Activated T-helper 17 cell treated with anti-CD3 and anti-CD28 coated beads, Interleukin-2, amount 50 U/mL, for 72 hours (primary cell): ENCODE data around the gene IL21. TPM values are rescaled to one million over a fixed set of nuclear protein-coding genes. Genes with fewer than 3 reads are reported as not detected.

ENCODE experiments used
- ATAC-seq: fragments of 150-1000 bp; cut with Tn5 transposase; replicated peaks from 2 replicates; pipeline ENCODE4 v1.10.0; 2021; ENCODE audit warnings: mild to moderate bottlenecking, moderate library complexity
- H3K27ac Mint-ChIP-seq: one replicate; pipeline ENCODE4 v1.8.0; 2022; ENCODE audit warnings: mixed read lengths
- H3K27me3 Mint-ChIP-seq: one replicate; pipeline ENCODE4 v1.8.0; 2022; ENCODE audit warnings: mixed read lengths
- H3K36me3 Mint-ChIP-seq: one replicate; pipeline ENCODE4 v1.8.0; 2022; ENCODE audit warnings: low read depth, mild to moderate bottlenecking, mixed read lengths
- H3K4me1 Mint-ChIP-seq: one replicate; pipeline ENCODE4 v1.8.0; 2022; ENCODE audit warnings: mixed read lengths
- H3K4me3 Mint-ChIP-seq: one replicate; pipeline ENCODE4 v1.8.0; 2022; ENCODE audit warnings: mild to moderate bottlenecking, mixed read lengths
- H3K9me3 Mint-ChIP-seq: one replicate; pipeline ENCODE4 v1.8.0; 2022; ENCODE audit warnings: mixed read lengths
- total RNA-seq, 2 donors: library from RNA; stranded (reverse); gene quantifications; one replicate each; pipeline ENCODE4 v1.2.3, GENCODE V29; 2022

Gene IL21
- total RNA-seq, 2 donors from 2014 or later, result 5.0 to 17.1 TPM

GRCh38 chr4:122617597-122618593 is 3.0 kb downstream of the IL21 start:
- peak overlapping the region; percentile 41 for H3K27ac Mint-ChIP-seq
- peak overlapping the region; percentile 90 for H3K4me3 Mint-ChIP-seq
- no peaks in the 10 kb centered on the region for H3K27me3 Mint-ChIP-seq
- peaks cover 81% of the 10 kb centered on the region for H3K36me3 Mint-ChIP-seq
- ATAC-seq, result no peak
- peaks cover 29% of the 10 kb centered on the region for H3K4me1 Mint-ChIP-seq
- no peaks in the 10 kb centered on the region for H3K9me3 Mint-ChIP-seq

DNA sequence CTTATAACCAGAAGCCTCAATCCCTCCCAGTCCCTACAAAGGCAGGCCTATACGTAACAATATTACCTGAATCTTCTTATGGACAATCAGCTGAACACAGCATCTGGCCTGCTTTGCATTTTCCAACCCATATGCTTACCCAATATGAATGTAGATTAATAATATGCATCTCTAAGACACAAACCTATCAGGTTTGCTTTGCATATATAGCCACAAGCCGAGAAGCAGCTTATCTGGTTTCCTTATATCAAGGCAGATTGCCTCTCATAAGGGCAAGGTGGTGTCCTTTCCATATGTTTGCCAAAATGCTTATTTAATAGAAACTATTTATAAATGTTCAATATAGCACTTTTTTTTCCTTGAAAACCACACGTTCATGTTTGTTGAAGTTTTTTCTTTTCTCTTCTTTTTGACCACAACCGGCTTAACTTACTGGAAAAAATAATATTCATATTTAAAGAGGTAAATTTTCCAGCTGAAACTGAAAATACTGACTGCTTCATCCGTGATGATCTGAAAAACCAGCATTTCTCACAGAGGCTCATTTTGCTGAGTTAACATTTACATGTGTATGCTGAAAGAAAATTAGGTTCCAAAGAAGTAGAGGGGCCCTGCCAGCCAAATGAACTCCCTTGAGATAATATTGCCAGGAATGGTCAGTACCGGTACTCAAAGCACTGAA is 3.8 kb downstream of the IL21 start:
- Mint-ChIP-seq H3K9me3 (no peaks in the 10 kb centered on the region), H3K36me3 (peaks cover 79% of the 10 kb centered on the region), H3K4me1 (peaks cover 23% of the 10 kb centered on the region), H3K27me3 (no peaks in the 10 kb centered on the region), H3K4me3 (peak overlapping the region; percentile 90), H3K27ac (peak overlapping the region; percentile 41)
- peak; percentile 27 for ATAC-seq

GRCh38 chr4:122614621-122615020 is 6.2 kb downstream of the IL21 start:
- no peaks in the 10 kb centered on the region for H3K9me3 Mint-ChIP-seq

GRCh38 chr4:122612540-122612939 is 8.3 kb downstream of the IL21 start:
- H3K27me3 Mint-ChIP-seq, result no peaks in the 10 kb centered on the region
- no peak overlapping the region for H3K27ac Mint-ChIP-seq
- peaks cover 54% of the 10 kb centered on the region for H3K36me3 Mint-ChIP-seq
- no peaks in the 10 kb centered on the region for H3K9me3 Mint-ChIP-seq
- H3K4me1 Mint-ChIP-seq, result peaks cover 13% of the 10 kb centered on the region
- ATAC-seq, result no peak
- H3K4me3 Mint-ChIP-seq, result no peak overlapping the region

More at GRCh38 chr4:122614621-122615020, 6.2 kb downstream of the IL21 start:
- Mint-ChIP-seq H3K4me1 (peaks cover 17% of the 10 kb centered on the region), H3K27ac (no peak overlapping the region), H3K4me3 (no peak overlapping the region), H3K27me3 (no peaks in the 10 kb centered on the region), H3K36me3 (peaks cover 68% of the 10 kb centered on the region)
- ATAC-seq, result no peak

DNA sequence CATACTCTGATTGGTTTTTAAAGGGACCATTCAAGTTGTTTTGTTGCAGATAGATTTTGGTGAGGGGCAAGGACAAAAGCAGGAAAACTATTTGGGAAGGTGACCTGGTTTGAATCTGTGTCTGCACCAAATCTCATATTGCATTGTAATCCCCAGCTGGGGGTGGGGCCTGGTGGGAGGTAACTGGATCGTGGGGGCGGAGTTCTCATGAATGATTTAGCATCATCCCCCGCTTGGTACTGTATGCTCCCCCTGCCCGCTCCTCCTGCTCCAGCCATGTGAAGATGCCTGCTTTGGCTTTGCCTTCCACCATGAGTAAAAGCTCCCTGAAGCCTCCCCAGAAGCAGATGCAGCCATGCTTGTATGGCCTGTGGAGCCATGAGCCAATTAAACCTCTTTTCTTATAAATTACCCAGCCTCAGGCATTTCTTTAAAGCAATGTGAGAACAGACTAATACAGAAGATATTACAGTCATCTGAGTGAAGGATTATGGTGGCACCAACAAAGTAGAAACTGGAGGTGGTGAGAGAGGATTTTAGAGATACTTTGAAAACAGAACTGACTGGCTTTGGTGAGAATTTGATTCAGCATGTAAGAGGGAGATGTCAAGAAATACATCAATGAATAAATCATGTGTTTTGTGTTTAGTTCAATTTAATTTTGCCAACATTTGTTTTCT is 14.4 kb downstream of the IL21 start:
- Mint-ChIP-seq H3K36me3 (peaks cover 6% of the 10 kb centered on the region), H3K9me3 (no peaks in the 10 kb centered on the region), H3K4me3 (no peak overlapping the region), H3K27ac (no peak overlapping the region), H3K27me3 (peaks cover 2% of the 10 kb centered on the region), H3K4me1 (no peaks in the 10 kb centered on the region)
- ATAC-seq, result peak; percentile 28

DNA sequence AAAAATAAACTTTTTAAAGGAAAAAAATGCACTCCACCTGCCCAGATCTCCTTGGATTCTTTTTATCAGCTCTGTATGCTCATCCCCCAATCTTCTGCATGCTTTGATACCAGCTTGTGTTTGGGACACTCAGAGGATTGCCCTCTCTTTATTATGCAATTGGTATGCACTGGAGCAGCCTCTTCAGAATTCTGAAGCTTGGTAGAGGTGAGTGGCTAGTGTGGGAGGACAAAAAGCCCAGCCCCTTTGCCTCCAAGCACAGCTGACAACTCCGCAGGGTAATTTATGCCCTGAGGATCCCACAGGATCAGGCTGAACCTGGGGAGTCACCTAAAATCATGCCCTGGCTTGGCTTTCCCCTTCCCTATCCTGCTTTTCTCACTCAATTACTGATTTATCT is 16.7 kb downstream of the IL21 start:
- ATAC-seq, result no peak
- H3K4me3 Mint-ChIP-seq, result no peak overlapping the region
- no peak overlapping the region for H3K27ac Mint-ChIP-seq
- H3K4me1 Mint-ChIP-seq, result no peaks in the 10 kb centered on the region
- peaks cover 9% of the 10 kb centered on the region for H3K27me3 Mint-ChIP-seq
- no peaks in the 10 kb centered on the region for H3K9me3 Mint-ChIP-seq
- H3K36me3 Mint-ChIP-seq, result no peaks in the 10 kb centered on the region

DNA sequence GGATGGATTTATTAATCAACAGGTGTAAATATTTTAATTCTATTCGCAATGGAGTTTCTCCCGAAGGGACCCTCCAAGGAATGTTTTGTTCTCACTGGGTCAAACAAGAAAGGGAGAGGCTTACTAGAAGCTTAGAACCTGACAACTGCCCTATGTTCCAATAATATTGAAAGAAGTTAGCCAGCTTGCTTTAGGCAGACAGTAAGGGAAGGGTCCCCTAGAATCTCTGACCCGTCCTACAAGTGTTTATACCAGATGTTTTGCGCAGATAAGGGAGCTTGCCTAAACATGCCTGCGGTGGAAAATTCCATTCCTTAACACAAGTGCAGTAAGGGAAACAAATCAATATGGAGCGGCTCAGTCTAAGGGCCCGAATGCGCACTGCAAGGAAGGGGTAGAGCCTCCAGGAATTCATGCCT is 17.7 kb downstream of the IL21 start:
- no peak for ATAC-seq
- Mint-ChIP-seq H3K36me3 (no peaks in the 10 kb centered on the region), H3K27ac (no peak overlapping the region), H3K9me3 (no peaks in the 10 kb centered on the region), H3K4me3 (peak overlapping the region; percentile 24), H3K4me1 (no peaks in the 10 kb centered on the region), H3K27me3 (peaks cover 9% of the 10 kb centered on the region)

GRCh38 chr4:122602277-122603142 is 18.4 kb downstream of the IL21 start:
- Mint-ChIP-seq H3K27ac (no peak overlapping the region), H3K9me3 (no peaks in the 10 kb centered on the region), H3K27me3 (peaks cover 9% of the 10 kb centered on the region), H3K4me1 (no peaks in the 10 kb centered on the region), H3K36me3 (no peaks in the 10 kb centered on the region), H3K4me3 (peak overlapping the region; percentile 24)
- ATAC-seq, result peak; percentile 91

GRCh38 chr4:122591196-122591595 is 29.7 kb downstream of the IL21 start:
- Mint-ChIP-seq H3K36me3 (no peaks in the 10 kb centered on the region), H3K27me3 (no peaks in the 10 kb centered on the region), H3K4me1 (no peaks in the 10 kb centered on the region), H3K4me3 (no peak overlapping the region), H3K27ac (no peak overlapping the region), H3K9me3 (no peaks in the 10 kb centered on the region)
- no peak for ATAC-seq

DNA sequence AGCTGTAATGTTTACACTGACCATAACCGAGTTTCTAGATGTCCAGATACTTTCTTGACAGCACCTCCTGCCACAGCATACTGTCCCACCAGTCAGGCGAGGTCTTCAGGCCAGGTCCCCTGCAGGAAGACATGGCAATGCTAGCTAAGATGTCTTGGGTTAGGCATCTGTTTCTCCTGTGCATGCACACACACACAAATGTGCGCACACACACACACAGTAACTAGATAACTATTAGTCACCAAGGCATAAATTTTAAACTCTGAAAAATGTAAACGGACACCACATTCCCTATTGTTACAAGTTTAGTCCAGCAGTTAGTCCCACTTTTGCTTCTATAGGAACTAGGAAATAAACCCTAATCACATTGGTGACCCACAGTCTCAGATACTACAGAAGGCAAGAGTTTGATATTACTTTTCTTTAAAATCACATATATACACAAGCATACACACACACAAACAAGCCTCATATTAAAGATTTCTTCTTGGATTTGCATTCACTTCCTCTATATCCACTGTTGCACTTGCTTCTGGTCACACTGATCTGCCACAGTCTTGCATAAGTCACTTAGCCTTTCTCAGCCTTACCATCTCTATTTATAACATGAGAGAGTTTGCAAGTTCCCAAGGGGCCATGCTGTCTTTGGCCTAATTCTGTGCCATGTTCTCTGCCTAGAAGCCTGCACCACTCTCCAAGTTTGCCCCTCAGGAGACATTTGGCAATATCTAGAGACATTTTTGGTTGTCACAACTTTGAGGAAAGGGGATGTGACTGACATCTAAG is 32.2 kb downstream of the IL21 start:
- no peaks in the 10 kb centered on the region for H3K36me3 Mint-ChIP-seq
- H3K27ac Mint-ChIP-seq, result no peak overlapping the region
- H3K27me3 Mint-ChIP-seq, result no peaks in the 10 kb centered on the region
- ATAC-seq, result no peak
- H3K4me1 Mint-ChIP-seq, result peaks cover 16% of the 10 kb centered on the region
- no peak overlapping the region for H3K4me3 Mint-ChIP-seq
- H3K9me3 Mint-ChIP-seq, result no peaks in the 10 kb centered on the region

DNA sequence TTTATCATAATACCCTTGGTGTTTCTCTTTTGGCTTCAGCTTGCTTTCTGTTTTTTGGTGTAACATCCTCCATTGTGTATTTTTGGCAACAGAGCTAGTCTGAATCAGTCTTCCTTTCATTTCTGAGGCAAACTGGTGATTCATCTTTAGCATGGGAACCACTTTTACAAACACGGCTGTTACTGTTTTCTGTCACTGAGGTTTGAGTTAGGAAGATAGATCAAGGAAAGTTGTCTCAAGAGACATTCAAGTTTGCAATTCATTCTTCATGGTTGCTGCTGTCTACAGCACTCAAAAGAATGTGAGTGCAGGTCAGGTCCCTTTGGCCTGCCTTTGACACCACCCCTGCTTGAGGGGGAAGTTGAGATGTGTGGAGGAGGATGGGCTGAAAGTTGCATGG is 36.3 kb downstream of the IL21 start:
- peak overlapping the region; percentile 92 for H3K27ac Mint-ChIP-seq
- H3K36me3 Mint-ChIP-seq, result no peaks in the 10 kb centered on the region
- peak; percentile 95 for ATAC-seq
- peak overlapping the region; percentile 82 for H3K4me3 Mint-ChIP-seq
- H3K27me3 Mint-ChIP-seq, result no peaks in the 10 kb centered on the region
- H3K4me1 Mint-ChIP-seq, result peaks cover 31% of the 10 kb centered on the region
- no peaks in the 10 kb centered on the region for H3K9me3 Mint-ChIP-seq

- Mint-ChIP-seq H3K4me1 (peaks cover 31% of the 10 kb centered on the region), H3K36me3 (no peaks in the 10 kb centered on the region), H3K9me3 (no peaks in the 10 kb centered on the region), H3K27ac (peak overlapping the region; percentile 92), H3K4me3 (peak overlapping the region; percentile 82), H3K27me3 (no peaks in the 10 kb centered on the region)
- peak; percentile 6 for ATAC-seq
Measured at GRCh38 chr4:122583906-122584305, 37.0 kb downstream of the IL21 start.
